ENCODE results near the gene ATF5. TPM values are rescaled to one million over a fixed set of nuclear protein-coding genes. Genes with fewer than 3 reads are reported as not detected.
"Not testable (repeated sequence)": the region's sequence is repeated elsewhere in the genome, so short reads cannot be mapped to it uniquely, and the experiment has no call there.

The ATF5 gene
- total RNA-seq, 1 donor from 2014 or later = 46.1 TPM

DNA sequence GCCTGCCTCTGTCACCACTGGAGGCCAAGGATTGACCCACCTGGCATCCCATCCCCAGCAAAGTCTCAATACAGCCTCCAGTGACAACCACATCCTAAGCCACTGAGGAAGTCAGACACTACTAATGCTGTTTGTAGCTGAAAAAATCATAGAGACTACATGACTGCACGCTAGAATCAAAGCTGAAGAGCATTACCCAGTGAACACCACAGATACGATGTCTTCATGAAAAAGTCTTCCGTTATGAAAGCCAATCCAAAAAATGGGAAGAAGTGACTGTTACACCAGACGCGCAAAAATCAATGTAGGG, 11.4 kb downstream of the ATF5 start:
- DNase-seq (ENCODE audit: low spot score) = no peak

DNA sequence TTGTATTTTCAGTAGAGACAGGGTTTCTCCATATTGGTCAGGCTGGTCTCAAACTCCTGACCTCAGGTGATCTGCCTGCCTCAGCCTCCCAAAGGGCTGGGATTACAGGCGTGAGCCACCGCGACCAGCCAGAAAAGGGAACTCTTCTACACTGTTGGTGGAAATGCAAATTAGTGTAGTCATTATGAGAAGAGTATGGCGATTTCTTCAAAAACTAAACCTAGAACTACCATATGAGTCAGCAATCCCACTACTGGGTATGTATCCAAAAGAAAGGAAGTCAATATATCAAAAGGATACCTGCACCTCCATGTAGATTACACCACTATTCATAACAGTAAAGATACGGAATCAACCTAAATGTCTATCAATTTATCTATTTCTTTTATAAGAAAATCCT, 15.6 kb downstream of the ATF5 start:
- not testable (repeated sequence) for DNase-seq (ENCODE audit: low spot score)

DNA sequence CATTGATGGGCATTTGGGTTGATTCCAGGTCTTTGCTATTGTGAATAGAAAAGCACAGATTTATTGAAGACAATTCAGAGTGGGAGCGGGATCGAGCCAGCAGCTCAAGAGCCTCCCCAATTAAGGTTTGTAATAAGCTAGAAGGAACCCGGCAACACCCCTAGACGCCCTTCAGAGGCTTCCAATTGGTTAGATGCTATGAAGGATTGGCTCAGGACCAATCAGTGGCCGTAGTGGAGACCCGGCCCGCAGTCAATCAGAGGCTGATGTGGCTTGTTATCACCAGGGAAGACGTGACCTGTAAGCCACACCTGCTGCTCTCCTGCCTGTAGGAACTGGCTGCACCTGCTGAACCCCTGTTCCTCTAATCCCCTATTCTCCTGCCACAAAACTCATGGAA, 17.4 kb downstream of the ATF5 start:
- DNase-seq (ENCODE audit: low spot score) = no peak

DNA sequence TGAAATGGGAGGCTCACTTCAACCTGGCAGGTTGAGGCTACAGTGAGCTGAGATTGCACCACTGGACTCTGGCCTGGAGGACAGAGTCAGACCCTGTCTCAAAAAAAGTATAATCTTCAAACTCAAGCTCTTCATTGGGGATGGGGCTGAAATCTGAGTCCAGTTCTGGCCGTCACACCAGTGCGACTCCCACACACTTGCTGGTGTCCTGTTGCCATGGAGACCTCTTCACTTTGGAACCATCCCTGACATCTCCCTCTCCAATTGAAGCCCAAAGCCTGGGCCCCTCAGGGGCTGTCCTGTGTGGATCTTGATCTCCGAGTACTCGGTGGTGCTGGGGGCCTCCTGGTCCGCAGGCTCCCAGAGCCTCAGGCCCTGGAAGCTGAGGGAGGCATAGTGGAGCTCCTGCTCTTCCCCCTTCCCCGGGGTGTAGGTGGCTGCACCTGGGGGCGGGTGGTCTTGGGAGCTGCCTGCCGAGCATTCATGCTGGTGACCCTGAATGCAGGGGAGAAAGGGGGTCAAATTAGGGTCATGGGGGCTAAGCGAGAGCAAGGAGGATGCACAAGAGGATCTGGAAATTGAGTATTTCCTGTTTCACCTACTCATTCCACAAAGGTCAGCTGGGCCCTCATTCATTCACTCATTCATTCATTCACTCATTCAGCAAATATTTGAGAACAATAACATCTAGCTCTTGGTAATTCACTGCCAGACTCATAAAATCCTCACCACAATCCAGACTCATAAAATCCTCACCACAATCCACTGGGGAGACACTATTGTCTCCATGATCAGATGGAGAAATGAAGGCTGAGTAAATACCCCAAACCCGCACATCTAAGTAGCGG, 21.0 kb downstream of the ATF5 start:
- DNase-seq (ENCODE audit: low spot score) = peak; percentile 24

DNA sequence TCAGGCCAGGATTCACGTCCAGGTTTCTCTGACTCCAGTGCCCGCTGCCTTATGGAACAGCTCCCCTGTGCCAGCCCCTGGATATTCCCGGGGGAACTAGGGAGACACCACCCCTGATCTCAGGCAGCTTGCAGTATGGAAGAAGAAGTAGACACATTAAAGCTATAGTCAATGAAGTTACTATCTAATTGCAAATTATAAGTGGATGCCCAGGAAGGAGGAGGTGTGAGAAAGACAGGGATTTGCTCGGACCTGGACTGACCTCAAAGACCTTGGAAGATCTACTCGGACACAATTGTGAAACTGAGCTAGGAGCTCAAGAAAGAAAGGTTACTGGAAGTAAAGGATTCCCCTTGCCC, 21.6 kb downstream of the ATF5 start:
- no peak for DNase-seq (ENCODE audit: low spot score)

DNA sequence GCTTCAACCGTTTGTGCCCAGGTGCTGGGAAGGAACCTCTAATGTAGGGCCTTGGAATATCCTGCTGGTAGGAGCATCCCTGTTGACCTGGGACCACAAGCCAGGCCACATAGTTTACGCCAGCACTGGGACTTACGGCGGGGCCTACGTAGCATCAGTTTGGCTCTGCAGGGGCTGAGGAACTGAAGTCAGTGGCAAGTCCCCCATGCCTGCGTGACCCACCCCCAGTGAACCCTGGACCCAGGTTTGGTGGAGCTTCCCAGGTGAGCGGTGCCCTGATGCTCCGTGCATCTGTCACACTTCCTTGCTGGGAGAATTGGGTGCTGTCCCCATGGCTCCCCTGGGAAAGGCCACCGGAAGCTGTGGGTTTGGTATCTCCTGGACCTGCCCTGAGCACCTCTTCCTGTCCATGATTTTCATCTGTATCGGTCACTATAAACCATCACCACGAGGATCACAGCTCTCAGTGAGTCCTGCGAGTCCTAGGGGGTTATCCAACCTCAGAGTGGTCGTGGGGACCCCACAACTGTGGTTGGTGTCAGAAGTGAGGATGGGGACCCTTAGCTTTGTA, 22.0 kb downstream of the ATF5 start:
- no peak for DNase-seq (ENCODE audit: low spot score)

DNA sequence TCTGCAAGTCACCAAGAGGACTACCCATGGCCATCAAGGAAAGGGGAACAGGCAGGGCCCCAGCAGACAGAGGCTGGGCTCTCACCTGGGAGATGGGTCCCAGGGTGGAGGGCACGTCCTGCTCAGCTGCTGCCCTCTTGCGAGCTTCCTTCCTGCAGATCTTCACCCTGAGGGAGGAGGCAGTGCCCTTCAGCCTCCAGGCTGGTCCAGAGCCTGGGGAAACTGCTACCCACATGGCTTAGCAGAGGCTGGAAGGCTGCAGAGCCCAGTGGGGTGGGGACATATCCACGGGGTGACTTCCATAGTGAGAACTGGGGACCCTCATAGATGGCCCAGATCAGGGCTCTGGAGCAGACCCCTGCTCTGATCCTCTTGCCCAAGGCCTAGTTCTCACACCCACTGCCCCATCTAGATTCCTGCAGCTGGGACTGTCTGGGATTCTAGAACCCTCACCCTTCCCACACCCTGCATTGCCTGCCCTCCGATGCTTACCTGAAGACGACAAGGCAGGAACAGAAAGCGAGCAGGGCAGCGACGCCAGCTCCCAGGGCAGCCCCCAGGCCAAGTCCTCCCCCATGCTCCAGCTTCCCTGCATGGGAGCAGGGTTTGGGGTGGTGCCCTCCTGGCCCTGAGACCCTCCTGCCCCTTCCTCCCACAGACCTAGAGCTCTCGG, 22.9 kb downstream of the ATF5 start:
- DNase-seq (ENCODE audit: low spot score) = no peak

DNA sequence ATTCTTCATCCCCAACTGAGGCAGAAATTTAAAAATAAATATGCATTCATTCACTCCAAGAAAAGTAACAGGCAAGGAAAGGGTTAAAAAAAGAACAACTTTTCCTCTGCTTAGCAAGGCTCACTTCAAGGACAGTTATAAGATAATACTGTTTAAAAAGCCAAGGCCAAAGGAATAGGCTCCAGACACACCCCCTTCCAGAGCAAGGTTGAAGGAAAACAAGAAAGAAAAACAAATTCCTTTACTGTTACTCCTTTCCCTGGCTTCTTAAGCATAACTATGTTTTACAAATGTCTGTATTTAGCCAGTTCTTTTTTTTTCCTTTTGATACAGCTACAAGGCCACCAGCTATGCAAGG, 23.5 kb downstream of the ATF5 start:
- DNase-seq (ENCODE audit: low spot score) = no peak

DNA sequence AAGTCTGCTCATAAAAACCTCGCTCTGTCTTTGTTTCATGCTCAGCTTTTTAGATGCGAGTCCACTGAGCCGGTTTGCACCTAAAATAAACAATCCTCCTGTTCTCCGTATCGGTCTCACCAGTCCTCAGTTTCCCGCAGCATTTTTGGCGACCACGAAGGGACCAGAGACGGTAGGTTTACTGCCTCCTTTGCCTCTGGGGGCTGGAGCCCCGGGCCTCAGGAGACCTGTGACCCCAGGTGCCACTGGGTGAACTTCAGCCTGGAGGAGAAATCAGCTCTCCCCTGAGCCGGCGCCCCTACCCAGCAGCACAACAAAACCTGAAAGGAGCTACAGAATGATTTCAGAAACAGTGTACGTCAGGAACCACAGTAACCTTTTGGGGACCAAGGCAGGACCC, 23.9 kb downstream of the ATF5 start:
- no peak for DNase-seq (ENCODE audit: low spot score)

DNA sequence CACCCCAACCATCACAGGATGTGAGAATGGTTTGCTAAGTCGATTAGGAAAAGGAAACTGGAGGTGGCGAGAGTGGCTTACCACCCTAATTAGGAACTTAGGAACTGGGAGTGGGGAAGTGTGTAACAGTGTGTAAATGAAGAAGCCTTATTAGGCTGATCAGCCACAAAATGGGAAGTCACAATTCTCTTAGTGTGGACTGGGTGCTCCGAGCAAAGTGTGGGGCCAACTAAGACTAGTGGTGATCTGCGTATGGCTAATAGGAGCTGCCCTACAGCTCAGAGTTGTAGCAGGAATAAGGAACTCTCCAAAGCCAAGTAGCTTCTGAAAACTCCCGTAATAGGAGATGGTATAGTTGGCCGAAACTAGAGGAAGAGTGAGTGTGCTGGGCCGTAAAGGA, 24.4 kb downstream of the ATF5 start:
- no peak for DNase-seq (ENCODE audit: low spot score)

DNA sequence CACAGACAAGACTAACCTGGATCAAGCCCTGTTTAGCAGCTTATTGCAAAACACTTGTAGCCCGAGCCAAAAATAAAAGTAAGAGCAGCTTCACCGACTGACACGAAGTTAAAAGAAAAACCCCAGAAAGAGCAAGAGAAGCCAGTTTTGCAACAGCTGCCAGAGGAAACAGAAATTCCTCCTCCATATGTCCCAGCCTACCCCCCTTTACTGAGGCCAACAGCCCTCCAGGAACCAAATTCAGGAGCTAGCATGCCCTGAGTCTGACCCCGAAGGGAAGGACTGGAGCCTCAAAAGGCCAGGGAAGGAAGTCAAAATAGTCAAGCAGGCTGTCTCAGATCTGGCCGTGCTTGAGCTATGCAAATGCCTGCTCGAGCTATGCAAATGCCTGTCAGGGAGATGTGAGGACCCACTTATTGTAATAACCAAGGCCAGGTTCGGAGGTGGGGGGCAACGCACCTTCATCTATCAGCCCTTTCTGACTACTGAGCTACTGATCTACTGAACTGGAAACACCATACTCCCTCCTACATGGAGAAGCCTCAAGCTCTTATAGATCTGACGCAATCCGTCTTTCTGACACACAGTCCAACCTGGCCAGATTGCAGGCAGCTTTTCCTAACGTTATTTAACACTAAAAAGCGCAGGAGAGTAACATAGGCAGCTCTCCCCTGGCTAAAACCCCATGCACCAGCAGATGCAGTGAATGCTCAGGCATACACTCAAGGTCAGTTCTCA, 25.3 kb downstream of the ATF5 start:
- DNase-seq (ENCODE audit: low spot score) = no peak

DNA sequence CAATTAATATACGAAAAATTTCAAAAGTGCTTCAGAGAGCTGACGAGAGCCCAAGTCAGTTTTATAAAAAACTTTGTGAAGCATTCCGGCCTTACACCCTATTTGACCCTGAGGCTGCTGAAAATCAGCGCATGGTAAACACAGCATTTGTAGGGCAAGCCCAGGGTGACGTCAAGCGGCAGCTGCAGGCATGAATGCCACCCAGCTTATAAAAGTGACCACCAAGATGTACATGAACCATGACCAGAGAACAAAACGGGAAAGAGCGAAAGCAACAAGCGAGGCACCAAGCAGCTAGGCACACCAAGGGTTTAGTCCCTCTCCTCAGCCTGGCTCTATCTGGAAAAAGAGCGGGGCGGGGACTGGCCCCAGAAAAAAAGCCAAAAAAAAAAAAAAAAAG, 25.9 kb downstream of the ATF5 start:
- DNase-seq (ENCODE audit: low spot score) = no peak

DNA sequence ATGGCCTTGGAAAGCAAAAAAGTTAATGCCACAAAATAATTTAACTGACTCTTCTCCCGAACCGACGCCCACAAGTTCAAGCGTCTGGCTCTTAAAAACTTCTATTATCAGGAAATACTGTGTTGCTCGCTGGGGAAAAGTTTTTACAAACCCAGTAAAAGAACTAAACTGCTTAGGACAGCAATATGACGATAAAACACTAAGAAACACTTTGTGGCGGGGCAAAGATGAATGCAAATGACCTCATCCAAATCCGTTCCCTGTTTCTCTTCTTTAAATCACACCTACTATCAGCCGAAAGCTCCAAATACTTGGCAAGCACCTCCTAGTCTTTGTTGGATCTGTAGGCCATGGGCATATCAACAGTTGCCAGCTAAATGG, 27.1 kb downstream of the ATF5 start:
- DNase-seq (ENCODE audit: low spot score) = no peak

DNA sequence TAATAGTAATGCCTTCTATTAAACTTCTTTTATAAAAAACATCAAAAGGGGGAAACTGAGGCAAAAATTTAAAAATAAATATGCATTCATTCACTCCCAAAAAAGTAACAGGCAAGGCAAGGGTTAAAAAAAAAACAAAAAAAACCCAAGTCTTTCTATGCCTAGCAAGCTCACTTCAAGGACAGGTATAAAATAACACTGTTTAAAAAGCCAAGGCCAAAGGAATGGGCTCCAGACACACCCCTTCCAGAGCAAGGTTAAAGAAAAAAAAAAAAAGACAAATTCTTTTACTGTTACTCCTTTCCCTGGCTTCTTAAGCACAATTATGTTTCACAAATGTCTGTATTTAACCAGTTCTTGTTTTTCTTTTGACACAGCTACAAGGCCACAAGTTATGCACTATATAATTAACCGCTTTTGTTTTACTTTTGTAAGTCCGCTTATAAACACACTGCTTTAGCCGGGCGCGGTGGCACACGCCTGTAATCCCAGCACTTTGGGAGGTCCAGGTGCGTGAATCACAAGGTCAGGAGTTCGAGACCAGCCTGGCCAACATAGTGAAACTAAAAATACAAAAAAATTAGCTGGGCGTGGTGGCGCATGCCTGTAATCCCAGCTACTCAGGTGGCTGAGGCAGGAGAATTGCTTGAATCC, 28.4 kb downstream of the ATF5 start:
- DNase-seq (ENCODE audit: low spot score) = no peak

DNA sequence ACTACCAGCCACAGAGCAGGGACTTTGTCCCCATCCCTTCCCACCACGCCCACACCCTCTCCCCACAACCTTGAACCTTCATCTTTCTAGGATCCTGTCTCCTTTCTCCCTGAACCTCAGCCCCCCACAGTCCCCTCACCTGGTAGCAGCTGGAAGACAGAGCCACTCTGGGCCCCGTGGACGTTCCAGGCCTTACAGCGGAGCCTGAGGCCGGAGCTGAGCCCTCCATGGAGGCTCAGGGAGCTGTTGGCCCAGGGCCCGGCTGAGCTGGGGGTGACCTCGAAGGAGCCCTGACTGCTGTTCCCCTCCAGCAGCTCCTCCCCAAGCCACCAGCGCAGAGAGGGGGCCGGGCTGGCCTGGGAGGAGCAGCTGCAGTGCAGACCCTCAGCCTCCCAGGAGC, 29.1 kb downstream of the ATF5 start:
- not testable (repeated sequence) for DNase-seq (ENCODE audit: low spot score)

DNA sequence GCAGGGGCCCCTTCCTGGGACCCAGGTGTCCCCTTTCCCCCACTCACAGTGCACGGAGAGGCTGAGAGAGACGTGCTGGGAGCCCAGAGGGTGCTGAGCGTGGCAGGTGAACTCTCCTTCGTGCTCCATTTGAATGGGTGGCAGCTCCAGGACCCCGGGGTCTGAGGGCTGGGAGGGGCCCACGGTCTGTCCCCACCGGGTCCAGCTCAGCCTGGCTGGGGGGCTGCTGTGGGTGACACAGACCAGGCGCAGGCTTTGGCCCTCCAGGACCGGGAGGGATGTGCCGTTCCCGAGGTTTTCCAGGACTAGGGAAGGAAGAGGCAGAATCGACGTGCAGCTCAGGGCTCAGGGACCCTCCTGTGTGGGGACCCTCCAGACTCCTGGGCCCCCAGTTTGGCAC, 29.6 kb downstream of the ATF5 start:
- not testable (repeated sequence) for DNase-seq (ENCODE audit: low spot score)

DNA sequence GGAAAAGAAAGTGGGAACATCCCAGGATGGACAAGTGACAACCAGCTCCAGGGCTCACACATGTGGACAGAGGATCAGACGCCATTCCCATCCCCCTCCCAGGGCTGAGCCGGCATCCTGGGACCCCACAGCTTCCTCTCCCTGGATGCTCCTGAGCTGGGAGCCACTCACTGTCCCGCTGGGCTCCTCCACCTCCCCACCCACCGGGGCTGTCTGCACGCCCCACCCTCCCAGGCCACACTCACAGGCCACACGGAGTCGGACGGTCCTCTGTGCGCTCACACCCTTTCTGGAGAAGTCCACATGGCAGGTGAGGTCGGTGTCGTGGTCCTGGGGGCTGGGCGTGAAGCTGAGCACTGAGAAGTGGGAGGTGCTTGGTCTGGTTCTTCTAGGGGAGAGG, 30.9 kb downstream of the ATF5 start:
- not testable (repeated sequence) for DNase-seq (ENCODE audit: low spot score)

DNA sequence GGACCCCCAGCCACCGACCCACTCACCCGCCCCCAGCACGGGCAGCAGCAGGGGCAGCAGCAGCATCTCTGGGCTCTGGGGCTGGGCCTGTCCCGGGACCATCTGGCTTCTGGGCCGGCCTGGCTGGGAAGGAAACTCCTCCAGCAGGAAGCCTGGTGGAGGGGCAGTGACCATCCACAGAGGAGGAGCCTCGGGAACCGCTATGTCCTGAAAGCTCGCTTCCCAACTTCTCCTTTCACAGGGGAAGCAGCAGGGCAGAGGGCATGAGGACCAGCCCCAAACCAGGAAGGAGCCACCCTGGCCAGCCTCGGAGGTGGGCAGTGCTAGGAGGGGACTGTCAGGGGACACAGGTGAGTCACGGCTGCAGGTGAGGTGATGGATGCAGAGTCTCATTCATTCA, 32.0 kb downstream of the ATF5 start, which contains the start of gene SIGLEC11:
TSS of gene SIGLEC11 (minus strand) at position 193 of the 400 bp plus-strand sequence. CDS start at position 102, 91 bp downstream.
- not testable (repeated sequence) for DNase-seq (ENCODE audit: low spot score)

DNA sequence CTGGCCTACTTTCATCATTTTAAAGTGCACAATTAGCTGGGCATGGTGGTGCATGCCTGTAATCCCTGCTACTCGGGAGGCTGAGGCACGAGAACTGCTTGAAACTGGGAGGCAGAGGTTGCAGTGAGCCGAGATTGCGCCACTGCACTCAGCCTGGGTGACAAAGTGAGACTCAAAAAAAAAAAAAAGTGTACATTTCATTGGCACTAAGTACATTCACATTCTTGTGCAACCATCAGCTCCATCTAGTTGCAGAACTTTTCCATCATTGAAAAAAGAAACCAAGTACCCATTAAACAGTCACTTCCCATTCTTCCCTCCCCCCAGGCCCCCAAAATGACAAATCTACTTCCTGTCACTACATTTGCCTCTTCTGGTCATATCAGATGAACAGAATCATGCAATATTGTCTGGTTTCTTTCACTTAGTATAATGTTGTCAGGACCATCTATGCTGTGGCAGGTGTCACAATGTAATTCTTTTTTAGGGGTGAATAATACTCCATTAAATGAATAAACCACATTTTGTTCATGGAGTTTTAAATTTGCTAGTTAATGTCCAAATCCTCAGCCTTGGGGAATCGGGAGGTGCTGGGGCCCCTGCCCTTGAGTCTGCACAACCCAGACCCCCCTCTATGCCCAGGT, 39.4 kb downstream of the ATF5 start:
- no peak for DNase-seq (ENCODE audit: low spot score)

DNA sequence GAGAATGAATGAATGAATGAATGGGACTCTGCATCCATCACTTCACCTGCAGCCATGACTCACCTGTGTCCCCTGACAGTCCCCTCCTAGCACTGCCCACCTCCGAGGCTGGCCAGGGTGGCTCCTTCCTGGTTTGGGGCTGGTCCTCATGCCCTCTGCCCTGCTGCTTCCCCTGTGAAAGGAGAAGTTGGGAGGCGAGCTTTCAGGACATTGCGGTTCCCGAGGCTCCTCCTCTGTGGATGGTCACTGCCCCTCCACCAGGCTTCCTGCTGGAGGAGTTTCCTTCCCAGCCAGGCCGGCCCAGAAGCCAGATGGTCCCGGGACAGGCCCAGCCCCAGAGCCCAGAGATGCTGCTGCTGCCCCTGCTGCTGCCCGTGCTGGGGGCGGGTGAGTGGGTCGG, 40.4 kb downstream of the ATF5 start:
- not testable (repeated sequence) for DNase-seq (ENCODE audit: low spot score)

DNA sequence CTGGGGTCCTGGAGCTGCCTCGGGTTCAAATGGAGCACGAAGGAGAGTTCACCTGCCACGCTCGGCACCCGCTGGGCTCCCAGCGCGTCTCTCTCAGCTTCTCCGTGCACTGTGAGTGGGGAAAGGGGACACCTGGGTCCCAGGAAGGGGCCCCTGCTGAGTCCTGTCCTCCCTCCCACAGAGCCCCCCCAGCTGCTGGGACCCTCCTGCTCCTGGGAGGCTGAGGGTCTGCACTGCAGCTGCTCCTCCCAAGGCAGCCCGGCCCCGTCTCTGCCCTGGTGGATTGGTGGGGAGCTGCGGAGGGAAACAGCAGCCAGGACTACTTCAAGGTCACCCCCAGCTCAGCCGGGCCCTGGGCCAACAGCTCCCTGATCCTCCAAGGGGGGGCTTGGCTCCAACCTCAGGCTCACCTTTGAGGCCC, 43.0 kb downstream of the ATF5 start:
- DNase-seq (ENCODE audit: low spot score) = no peak

Measured in mesenteric fat pad (tissue), 1 donor.